ENCODE measurements around the gene RAD54L2. TPM values are rescaled to one million over a fixed set of nuclear protein-coding genes. Genes with fewer than 3 reads are reported as not detected.

The RAD54L2 gene
- total and polyA plus RNA-seq, 2 of the 4 experiments (the other 2 are of a cell fraction): 6.8 to 24.2 TPM

- in situ Hi-C loops (cut with MboI; ENCODE audit: low sequenced_read_pairs): no loop called here
- Histone ChIP-seq H3K27ac (ENCODE audit: insufficient read depth, low read length) (no peak overlapping the region), H3K56ac (ENCODE audit: extremely low read depth, insufficient read depth, low read length) (no peak overlapping the region), H3K4me1 (ENCODE audit: control insufficient read depth, insufficient read depth, low read length) (peaks cover 9% of the 10 kb centered on the region), H2BK15ac (ENCODE audit: low read depth, low read length) (no peak overlapping the region), H3K9ac (ENCODE audit: low read depth, low read length) (no peak overlapping the region), H3K27me3 (ENCODE audit: control insufficient read depth, insufficient read depth, low read length) (no peaks in the 10 kb centered on the region), H4K91ac (ENCODE audit: insufficient read depth, low read depth, low read length) (no peak overlapping the region), H3K4me2 (ENCODE audit: low read depth, low read length) (no peak overlapping the region), H2BK20ac (ENCODE audit: low read depth, low read length) (no peak overlapping the region), H2AK5ac (ENCODE audit: low read depth, low read length) (no peak overlapping the region), H2AK9ac (replicated peaks; ENCODE audit: low read depth, low read length, poor library complexity) (no peak overlapping the region), H3K9me3 (ENCODE audit: control insufficient read depth, insufficient read depth, low read length) (no peaks in the 10 kb centered on the region), H3K14ac (replicated peaks; ENCODE audit: low read depth, low read length) (no peak overlapping the region), H3K18ac (ENCODE audit: low read depth, low read length) (no peak overlapping the region), H4K5ac (ENCODE audit: low read depth, low read length) (no peak overlapping the region), H2BK120ac (ENCODE audit: low read depth, low read length) (no peak overlapping the region), H3K4me3 (ENCODE audit: insufficient read depth, low read depth, low read length) (no peak overlapping the region), H3K36me3 (ENCODE audit: control insufficient read depth, insufficient read depth, low read length) (peaks cover 3% of the 10 kb centered on the region), H2AFZ (replicated peaks; ENCODE audit: low read length, poor library complexity) (no peak overlapping the region), H4K20me1 (ENCODE audit: insufficient read depth, low read length) (peaks cover 12% of the 10 kb centered on the region; the same call in 1 of the 2 replicates), H3K9me1 (ENCODE audit: insufficient read depth, low read length) (peaks cover 6% of the 10 kb centered on the region; the same call in 1 of the 2 replicates), H2BK5ac (ENCODE audit: low read depth, low read length, poor library complexity, severe bottlenecking) (no peak overlapping the region), H3K4ac (ENCODE audit: low read depth, low read length) (no peak overlapping the region), H3K79me1 (ENCODE audit: low read depth in 1 of 2, low read length in 2 of 2) (peaks cover 39 to 65% of the 10 kb centered on the region in 2 experiments), H4K8ac (ENCODE audit: low read depth in 2 of 2, low read length in 2 of 2) (no peak overlapping the region), H3K23ac (ENCODE audit: low read depth, low read length) (no peak overlapping the region)
- dilution Hi-C loops (cut with HindIII; ENCODE audit: low sequenced_read_pairs, unreplicated experiment): no loop called here
- DNase-seq (no peak), ATAC-seq (ENCODE audit: low read depth) (no peak)
- WGBS, 2 experiments (ENCODE audit: extremely low coverage in 2 of 2, insufficient read length in 1 of 2): no CpG with 5 or more reads among the region's 4 CpGs
- no peak for TF ChIP-seq FOS (IDR thresholded peaks at IDR 0.05; ENCODE audit: low read depth, low read length)
- no peak for TF ChIP-seq NFE2L2 (IDR thresholded peaks at IDR 0.05; ENCODE audit: low read depth, low read length)
- TF ChIP-seq, protein P1, sequence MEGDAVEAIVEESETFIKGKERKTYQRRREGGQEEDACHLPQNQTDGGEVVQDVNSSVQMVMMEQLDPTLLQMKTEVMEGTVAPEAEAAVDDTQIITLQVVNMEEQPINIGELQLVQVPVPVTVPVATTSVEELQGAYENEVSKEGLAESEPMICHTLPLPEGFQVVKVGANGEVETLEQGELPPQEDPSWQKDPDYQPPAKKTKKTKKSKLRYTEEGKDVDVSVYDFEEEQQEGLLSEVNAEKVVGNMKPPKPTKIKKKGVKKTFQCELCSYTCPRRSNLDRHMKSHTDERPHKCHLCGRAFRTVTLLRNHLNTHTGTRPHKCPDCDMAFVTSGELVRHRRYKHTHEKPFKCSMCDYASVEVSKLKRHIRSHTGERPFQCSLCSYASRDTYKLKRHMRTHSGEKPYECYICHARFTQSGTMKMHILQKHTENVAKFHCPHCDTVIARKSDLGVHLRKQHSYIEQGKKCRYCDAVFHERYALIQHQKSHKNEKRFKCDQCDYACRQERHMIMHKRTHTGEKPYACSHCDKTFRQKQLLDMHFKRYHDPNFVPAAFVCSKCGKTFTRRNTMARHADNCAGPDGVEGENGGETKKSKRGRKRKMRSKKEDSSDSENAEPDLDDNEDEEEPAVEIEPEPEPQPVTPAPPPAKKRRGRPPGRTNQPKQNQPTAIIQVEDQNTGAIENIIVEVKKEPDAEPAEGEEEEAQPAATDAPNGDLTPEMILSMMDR (conservative IDR thresholded peaks at IDR 0.05; ENCODE audit: low read depth, low read length): no peak
- TF ChIP-seq SMC3 (IDR thresholded peaks at IDR 0.05; ENCODE audit: low read depth, low read length): no peak
- TF ChIP-seq ELK1 (IDR thresholded peaks at IDR 0.05; ENCODE audit: borderline replicate concordance, low read depth, low read length): no peak
- no peak for TF ChIP-seq RCOR1 (IDR thresholded peaks at IDR 0.05; ENCODE audit: insufficient replicate concordance, low read length)
- no peak for TF ChIP-seq MAFK (IDR thresholded peaks at IDR 0.05; ENCODE audit: low read depth, low read length)
- no peak for TF ChIP-seq BHLHE40 (IDR thresholded peaks at IDR 0.05; ENCODE audit: low read depth, low read length)
- TF ChIP-seq MAZ (IDR thresholded peaks at IDR 0.05; ENCODE audit: borderline replicate concordance, low read depth, low read length): no peak
- TF ChIP-seq RAD21 (IDR thresholded peaks at IDR 0.05; ENCODE audit: low read length): no peak
- TF ChIP-seq POLR2A (IDR thresholded peaks at IDR 0.05; ENCODE audit: low read depth, low read length): no peak
- no peak for TF ChIP-seq RFX5 (IDR thresholded peaks at IDR 0.05; ENCODE audit: low read depth, low read length)
- TF ChIP-seq USF2 (IDR thresholded peaks at IDR 0.05; ENCODE audit: low read depth, low read length): no peak
- no peak for TF ChIP-seq CEBPB (IDR thresholded peaks at IDR 0.05; ENCODE audit: low read depth, low read length)
- TF ChIP-seq CHD1 (IDR thresholded peaks at IDR 0.05; ENCODE audit: low read depth, low read length): no peak
- no peak for TF ChIP-seq MXI1 (IDR thresholded peaks at IDR 0.05; ENCODE audit: borderline replicate concordance, low read depth, low read length)
- no TSS peak for BruUV-seq (replicated peaks)
- ChIA-PET CTCF (no interaction called here), POLR2A (ENCODE audit: unreplicated experiment) (no interaction called here)
- intact Hi-C loops (cut with micrococcal nuclease): no loop called here
Measured at GRCh38 chr3:51585197-51585596, 46.7 kb downstream of the RAD54L2 start.
